MCF 10A (cell line): ENCODE results near the gene HIGD1A. TPM values are rescaled to one million over a fixed set of nuclear protein-coding genes. Genes with fewer than 3 reads are reported as not detected.

ENCODE experiments used
- BruUV-seq: library from RNA; stranded (reverse); fragments of 400-500 nt; replicated peaks from 2 replicates; lab custom pipeline; 2021; lab: Mats Ljungman, UMichigan
- CTCF ChIA-PET: fragments of 300-600 bp; sonication (Branson Sonifier 250); formaldehyde crosslinking; extraction: SDS; loops from one replicate; lab custom pipeline; 2021; ENCODE audit warnings: antibody characterized with exemption, inconsistent platforms; lab: Yijun Ruan, JAX
- POLR2A ChIA-PET: fragments of 300-600, 350-650 bp; sonication (Branson Sonifier 250); formaldehyde crosslinking; extraction: SDS; loops from one replicate; lab custom pipeline; 2020; ENCODE audit warnings: antibody characterized with exemption, inconsistent platforms; lab: Yijun Ruan, JAX
- DNase-seq: peaks from one replicate; pipeline ENCODE4 v3.0.0-alpha.2; 2018; ENCODE audit not compliant: unreplicated experiment
- H3K27ac Mint-ChIP-seq: one replicate; pipeline ENCODE4 v1.8.0; 2022; ENCODE audit warnings: mild to moderate bottlenecking, low read depth, mixed read lengths; ENCODE audit not compliant: unreplicated experiment
- H3K27me3 Mint-ChIP-seq: one replicate; pipeline ENCODE4 v1.8.0; 2022; ENCODE audit warnings: mixed read lengths; ENCODE audit not compliant: insufficient read depth, unreplicated experiment
- H3K36me3 Mint-ChIP-seq: one replicate; pipeline ENCODE4 v1.8.0; 2022; ENCODE audit warnings: mild to moderate bottlenecking, moderate library complexity, mixed read lengths; ENCODE audit not compliant: insufficient read depth, unreplicated experiment
- H3K4me1 Mint-ChIP-seq: one replicate; pipeline ENCODE4 v1.8.0; 2022; ENCODE audit warnings: mixed read lengths; ENCODE audit not compliant: insufficient read depth, unreplicated experiment
- H3K4me3 Mint-ChIP-seq: one replicate; pipeline ENCODE4 v1.8.0; 2022; ENCODE audit warnings: mild to moderate bottlenecking, moderate library complexity, mixed read lengths; ENCODE audit not compliant: unreplicated experiment
- H3K9me3 Mint-ChIP-seq: one replicate; pipeline ENCODE4 v1.8.0; 2022; ENCODE audit warnings: mixed read lengths; ENCODE audit not compliant: unreplicated experiment
- CTCF ChIP-seq: fragments of 200-600 bp; IDR thresholded peaks from one replicate; pipeline ENCODE4 v1.8.0; 2022; ENCODE audit warnings: antibody characterized with exemption, mild to moderate bottlenecking; ENCODE audit not compliant: unreplicated experiment
- intact Hi-C: fragments of 100-400 bp; cut with micrococcal nuclease; formaldehyde crosslinking; loops from 2 replicates; pipeline ENCODE4 v1.14.1; 2022
- total RNA-seq: library from RNA; stranded (reverse); gene quantifications from 2 replicates; pipeline ENCODE4 v1.2.3, GENCODE V29; 2022

The HIGD1A gene
- total RNA-seq, 1 experiment from 2014 or later = 140 TPM

DNA sequence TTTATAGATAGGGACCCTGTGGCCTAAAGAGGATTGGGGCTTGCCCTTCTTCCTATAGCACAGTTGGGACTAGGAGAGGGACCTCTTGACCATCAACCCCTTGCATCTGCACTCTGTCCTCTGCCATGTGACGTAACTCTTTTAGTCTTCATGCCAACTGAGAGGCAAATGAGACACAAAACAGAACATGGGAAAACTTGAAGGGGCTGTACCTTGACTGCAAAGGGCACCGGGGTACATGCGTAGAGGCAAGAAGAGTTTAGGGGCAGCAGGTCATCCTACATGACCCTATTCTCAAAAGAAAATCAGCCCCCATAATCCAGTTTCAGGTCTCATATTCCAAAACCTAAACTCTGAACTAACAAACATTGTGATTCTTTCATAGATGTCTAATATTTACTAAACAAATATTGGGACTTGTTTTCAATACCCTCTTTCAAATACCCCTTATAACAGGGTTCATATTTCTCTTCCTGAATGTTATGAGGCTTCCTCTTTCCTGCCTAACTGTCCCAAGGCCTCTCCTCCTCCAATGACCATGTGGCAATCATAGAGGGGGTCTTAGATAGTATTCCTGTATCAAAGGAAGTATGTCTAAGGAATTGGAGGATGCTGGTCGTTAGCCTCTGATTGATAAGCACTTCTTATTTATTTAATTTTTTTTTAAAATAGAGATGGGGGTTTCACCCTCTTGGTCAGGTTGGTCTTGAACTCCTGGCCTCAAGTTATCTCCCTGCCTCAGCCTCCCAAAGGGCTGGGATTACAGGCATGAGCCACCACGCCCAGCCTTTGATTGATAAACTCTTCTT is 25.5 kb upstream of the HIGD1A start:
- Mint-ChIP-seq H3K9me3 (no peaks in the 10 kb centered on the region), H3K36me3 (no peaks in the 10 kb centered on the region), H3K27me3 (no peaks in the 10 kb centered on the region), H3K4me3 (no peak overlapping the region), H3K4me1 (peaks cover 53% of the 10 kb centered on the region), H3K27ac (no peak overlapping the region)
- DNase-seq = no peak
- CTCF ChIA-PET = interaction anchor here (0.6 to 1.9 kb wide), 20 partner anchors 9 to 600 kb away, joined by 3 to 20 read pairs (median 4); partner anchors contain the start of gene ACKR2
- intact Hi-C loops = loop anchor here (2.0 to 5.0 kb wide), 5 partner anchors 49 to 573 kb away; partner anchors contain the start of gene SEC22C
- no peak for TF ChIP-seq CTCF
- POLR2A ChIA-PET = interaction anchor here (0.6 to 2.8 kb wide), 8 partner anchors 13 to 385 kb away, joined by 3 to 16 read pairs (median 10); partner anchors contain the start of gene HIGD1A
- no TSS peak for BruUV-seq

- no peaks in the 10 kb centered on the region for H3K36me3 Mint-ChIP-seq
- intact Hi-C loops = no loop called here
- H3K27me3 Mint-ChIP-seq = no peaks in the 10 kb centered on the region
- no peaks in the 10 kb centered on the region for H3K9me3 Mint-ChIP-seq
- no peak for TF ChIP-seq CTCF
- H3K4me3 Mint-ChIP-seq = no peak overlapping the region
- BruUV-seq = no TSS peak
- H3K27ac Mint-ChIP-seq = peak overlapping the region; percentile 28
- POLR2A ChIA-PET = interaction anchor here (0.6 to 1.2 kb wide), 3 partner anchors 12 to 50 kb away, joined by 3 to 13 read pairs (median 8); partner anchors contain the start of gene HIGD1A
- CTCF ChIA-PET = interaction anchor here (0.7 to 1.3 kb wide), 9 partner anchors 10 to 287 kb away, joined by 3 to 20 read pairs (median 4); no protein-coding TSS in a partner anchor
- peak; percentile 62 for DNase-seq
- H3K4me1 Mint-ChIP-seq = peaks cover 58% of the 10 kb centered on the region
Measured at GRCh38 chr3:42829083-42829627, 24.9 kb upstream of the HIGD1A start.

GRCh38 chr3:42827654-42828053 is 23.4 kb upstream of the HIGD1A start:
- DNase-seq = no peak
- peaks cover 69% of the 10 kb centered on the region for H3K4me1 Mint-ChIP-seq
- CTCF ChIA-PET = interaction anchor here (0.6 to 0.8 kb wide), 2 partner anchors 45 to 48 kb away, joined by 3 to 7 read pairs; no protein-coding TSS in a partner anchor
- BruUV-seq = no TSS peak
- no peaks in the 10 kb centered on the region for H3K9me3 Mint-ChIP-seq
- POLR2A ChIA-PET = interaction anchor here (0.8 to 1.1 kb wide), 2 partner anchors 24 to 48 kb away, joined by 5 to 10 read pairs; partner anchors contain the start of gene HIGD1A
- no peak overlapping the region for H3K4me3 Mint-ChIP-seq
- no peak overlapping the region for H3K27ac Mint-ChIP-seq
- no peaks in the 10 kb centered on the region for H3K36me3 Mint-ChIP-seq
- TF ChIP-seq CTCF = no peak
- intact Hi-C loops = no loop called here
- no peaks in the 10 kb centered on the region for H3K27me3 Mint-ChIP-seq

DNA sequence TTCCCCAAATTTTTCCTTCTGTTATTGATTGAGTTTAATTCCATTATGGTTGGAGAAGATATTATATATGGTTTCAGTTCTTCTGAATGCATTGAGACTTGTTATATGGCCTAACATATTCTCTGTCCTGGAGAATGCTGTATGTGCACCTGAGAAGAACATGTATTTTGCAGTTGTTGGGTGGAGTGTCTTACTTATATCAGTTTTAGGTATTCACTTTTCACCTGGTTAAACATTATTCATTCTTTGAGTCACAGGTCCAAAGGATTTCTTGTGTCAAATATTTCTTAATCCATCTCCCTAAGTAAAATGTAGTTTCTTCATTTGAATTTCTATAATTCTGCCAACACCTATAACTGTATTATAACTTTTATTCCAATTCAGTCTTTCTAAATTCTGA is 22.7 kb upstream of the HIGD1A start:
- ChIA-PET CTCF (no interaction called here), POLR2A (no interaction called here)
- BruUV-seq = no TSS peak
- DNase-seq = no peak
- Mint-ChIP-seq H3K27ac (no peak overlapping the region), H3K4me3 (no peak overlapping the region), H3K9me3 (no peaks in the 10 kb centered on the region), H3K4me1 (peaks cover 72% of the 10 kb centered on the region), H3K27me3 (no peaks in the 10 kb centered on the region), H3K36me3 (no peaks in the 10 kb centered on the region)
- no peak for TF ChIP-seq CTCF
- intact Hi-C loops = no loop called here
